GM12891 (cell line): ENCODE measurements around the gene TSTD2.

Experiments
- DNase-seq: peaks from one replicate; pipeline ENCODE4 v3.0.0; 2011; ENCODE audit warnings: low spot score; ENCODE audit not compliant: insufficient read length
- FAIRE-seq: peaks from 2 replicates; lab custom pipeline; 2011; peaks lifted over from hg19 to GRCh38; lab: Jason Lieb, UNC
- PAX5 ChIP-seq: IDR thresholded peaks from 2 replicates; pipeline ENCODE4 v1.6.1; 2011; ENCODE audit warnings: low read length, moderate library complexity, mild to moderate bottlenecking; ENCODE audit not compliant: insufficient read depth, severe bottlenecking
- POLR2A ChIP-seq: IDR thresholded peaks from 2 replicates; pipeline ENCODE4 v1.6.1; 2011; ENCODE audit warnings: low read depth, low read length, control low read depth
- POLR2AphosphoS5 ChIP-seq: IDR thresholded peaks from 2 replicates; pipeline ENCODE4 v1.6.1; 2011; ENCODE audit warnings: low read depth, low read length, control low read depth
- POU2F2 ChIP-seq: IDR thresholded peaks from 2 replicates; pipeline ENCODE4 v1.6.1; 2011; ENCODE audit warnings: low read depth, mild to moderate bottlenecking, control low read depth, low read length, moderate library complexity
- SPI1 ChIP-seq: IDR thresholded peaks from 2 replicates; pipeline ENCODE4 v1.6.1; 2011; ENCODE audit warnings: low read depth, low read length, control low read depth
- TAF1 ChIP-seq: IDR thresholded peaks from 2 replicates; pipeline ENCODE4 v1.6.1; 2011; ENCODE audit warnings: low read depth, low read length, control low read depth

Gene TSTD2

DNA sequence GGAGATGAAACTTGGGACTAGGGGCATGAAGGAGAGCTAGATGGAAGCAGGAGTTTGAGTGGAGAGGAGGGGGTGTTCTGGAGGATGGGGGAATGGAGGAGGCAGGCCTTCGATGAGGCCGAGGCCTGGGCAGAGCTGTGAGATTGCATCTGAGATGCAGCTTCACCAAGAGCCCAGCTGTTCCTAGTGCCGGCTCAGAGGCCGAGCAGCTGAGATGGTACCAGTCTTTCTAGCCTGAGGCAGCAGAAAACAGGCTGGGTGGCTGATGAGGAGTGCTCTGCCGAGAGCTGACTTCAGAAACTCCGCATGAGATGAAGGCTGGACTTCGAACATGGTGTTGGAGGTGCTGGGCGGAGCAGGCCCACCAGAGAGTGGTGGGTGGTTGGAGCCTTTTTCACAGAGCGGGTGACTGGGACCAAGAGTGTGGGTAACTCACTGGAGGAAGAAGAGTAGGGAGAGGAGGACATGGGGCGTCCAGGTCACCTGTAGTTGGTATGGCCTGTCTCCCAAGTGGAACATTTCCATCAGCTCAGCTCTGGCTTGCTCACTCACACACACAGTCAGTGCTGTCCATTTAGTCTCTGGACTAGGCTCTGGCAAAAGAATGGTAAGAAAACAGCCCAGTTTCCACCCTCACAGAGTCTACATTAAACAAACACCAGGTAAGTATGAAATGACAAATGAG lies 77.0 kb downstream of the TSTD2 start:
- FAIRE-seq: no peak
- no peak for DNase-seq
- no peak for TF ChIP-seq SPI1
- TF ChIP-seq POLR2AphosphoS5: no peak
- TF ChIP-seq POU2F2: no peak
- no peak for TF ChIP-seq TAF1

- TF ChIP-seq TAF1 (no peak), POLR2AphosphoS5 (no peak), PAX5 (no peak), POLR2A (no peak), SPI1 (no peak), POU2F2 (no peak)
- DNase-seq (no peak), FAIRE-seq (no peak)
Measured at GRCh38 chr9:97555164-97555563, 78.0 kb downstream of the TSTD2 start.

DNA sequence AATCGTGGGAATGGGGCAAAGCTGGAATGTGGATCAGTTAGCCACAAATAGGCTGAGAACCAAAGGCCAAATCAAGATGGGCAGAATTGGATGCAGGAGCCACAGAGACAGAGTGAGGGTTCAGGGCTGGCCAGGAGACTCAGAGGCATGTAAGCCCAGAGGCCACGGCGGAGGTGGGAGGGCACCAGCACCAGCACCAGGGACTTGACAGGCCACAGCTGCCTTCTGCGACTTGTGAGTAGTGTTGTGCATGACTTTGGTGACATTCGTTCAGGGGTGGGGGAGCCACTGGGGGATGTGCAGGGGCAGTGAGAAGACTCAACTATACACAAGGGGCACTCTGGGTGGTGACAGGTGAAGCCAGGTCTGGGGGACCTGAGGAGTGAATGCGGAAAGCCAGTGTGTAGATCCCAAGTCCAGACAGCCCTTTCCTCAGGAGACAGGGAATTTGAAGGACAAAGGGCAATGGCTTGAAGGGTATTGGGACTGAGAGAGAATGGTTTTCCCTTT lies 78.5 kb downstream of the TSTD2 start:
- FAIRE-seq (no peak), DNase-seq (no peak)
- TF ChIP-seq PAX5: no peak
- no peak for TF ChIP-seq SPI1
- TF ChIP-seq POLR2AphosphoS5: no peak

- FAIRE-seq (no peak), DNase-seq (no peak)
- TF ChIP-seq PAX5: no peak
- no peak for TF ChIP-seq POU2F2
- TF ChIP-seq POLR2A: no peak
- no peak for TF ChIP-seq SPI1
- no peak for TF ChIP-seq TAF1
- no peak for TF ChIP-seq POLR2AphosphoS5
Measured at GRCh38 chr9:97553841-97554240, 79.3 kb downstream of the TSTD2 start.

DNA sequence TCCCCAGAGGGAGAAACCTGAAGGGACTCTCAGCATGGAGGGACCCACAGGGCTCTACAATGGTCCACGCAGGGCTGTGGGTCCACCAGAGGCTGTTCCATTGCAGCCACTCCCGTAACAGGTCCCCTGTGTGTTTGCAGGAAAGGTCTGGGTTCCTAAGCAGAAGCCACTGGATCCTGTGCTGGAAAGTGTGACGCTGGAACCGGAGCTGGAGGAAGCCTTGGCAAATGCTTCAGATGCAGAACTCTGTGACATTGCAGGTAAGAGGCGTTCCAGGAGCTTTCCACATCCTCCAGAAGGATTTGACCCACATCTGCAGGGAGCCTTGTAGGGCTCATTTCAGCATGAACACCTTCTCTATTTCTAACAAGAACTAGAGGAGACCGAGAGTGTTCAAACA lies 80.0 kb downstream of the TSTD2 start:
- FAIRE-seq (no peak), DNase-seq (no peak)
- TF ChIP-seq POLR2A (no peak), TAF1 (no peak), SPI1 (no peak), POLR2AphosphoS5 (no peak), PAX5 (no peak), POU2F2 (no peak)

DNA sequence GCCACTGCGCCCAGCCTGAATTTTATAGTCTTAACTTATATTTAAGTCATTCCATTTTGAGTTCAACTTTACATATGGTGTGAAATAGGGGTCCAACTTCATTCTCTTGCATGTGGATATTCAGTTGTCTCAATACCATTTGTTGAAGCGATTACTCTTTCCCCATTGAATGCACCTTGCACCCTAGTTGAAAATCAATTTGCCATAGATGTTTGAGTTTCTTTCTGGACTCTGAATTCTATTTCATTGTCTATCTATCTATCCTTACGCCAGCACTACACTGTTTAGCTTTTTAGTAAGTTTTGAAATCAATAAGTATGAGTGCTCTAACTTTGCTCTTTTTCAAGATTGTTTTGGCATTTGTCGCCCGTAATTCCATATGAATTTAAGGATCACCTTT lies 81.9 kb downstream of the TSTD2 start:
- DNase-seq: no peak
- no peak for FAIRE-seq
- TF ChIP-seq POLR2AphosphoS5: no peak
- no peak for TF ChIP-seq TAF1
- no peak for TF ChIP-seq POLR2A
- no peak for TF ChIP-seq SPI1
- TF ChIP-seq PAX5: no peak
- TF ChIP-seq POU2F2: no peak

- TF ChIP-seq PAX5: no peak
- no peak for TF ChIP-seq POLR2AphosphoS5
- no peak for TF ChIP-seq POLR2A
- no peak for TF ChIP-seq SPI1
- TF ChIP-seq POU2F2: no peak
- no peak for TF ChIP-seq TAF1
- DNase-seq: no peak
- FAIRE-seq: no peak
Measured at GRCh38 chr9:97550386-97550785, 82.8 kb downstream of the TSTD2 start.
